OCI-LY7 (cell line): ENCODE data around the gene POU4F3. TPM values are rescaled to one million over a fixed set of nuclear protein-coding genes. Genes with fewer than 3 reads are reported as not detected.

ENCODE experiments used
- BruUV-seq: library from RNA; stranded (reverse); fragments of 400-500 nt; replicated peaks from 2 replicates; lab custom pipeline; 2021; lab: Mats Ljungman, UMichigan
- CTCF ChIA-PET: fragments of 300-600 bp; sonication (Branson Sonifier 250); formaldehyde crosslinking; loops from one replicate; lab custom pipeline; 2022; ENCODE audit warnings: antibody characterized with exemption; ENCODE audit not compliant: unreplicated experiment; lab: Charles Lee
- POLR2A ChIA-PET: fragments of 300-600 bp; sonication (Branson Sonifier 250); formaldehyde crosslinking; loops from one replicate; lab custom pipeline; 2022; ENCODE audit warnings: antibody characterized with exemption; lab: Charles Lee
- DNase-seq: peaks from one replicate; pipeline ENCODE4 v3.0.0-alpha.2; 2015; ENCODE audit warnings: low spot score
- H2AFZ ChIP-seq: fragments of 200-600 bp; sonication (generic), shearing (Covaris generic); 2 replicates; pipeline ENCODE4 v1.6.1; 2014; ENCODE audit warnings: mild to moderate bottlenecking, antibody characterized with exemption, low read length, moderate library complexity
- H3K27ac ChIP-seq: fragments of 200-600 bp; sonication (generic); 2 replicates; pipeline ENCODE4 v1.5.1; 2014; ENCODE audit warnings: mixed run types, low read depth, mild to moderate bottlenecking, moderate library complexity, low read length, inconsistent platforms; ENCODE audit not compliant: poor library complexity, severe bottlenecking
- H3K36me3 ChIP-seq: fragments of 200-600 bp; sonication (generic); 2 replicates; pipeline ENCODE4 v1.6.1; 2014; ENCODE audit warnings: mild to moderate bottlenecking, antibody characterized with exemption, low read length, moderate library complexity, mixed read lengths; ENCODE audit not compliant: insufficient read depth
- H3K4me1 ChIP-seq: fragments of 200-600 bp; sonication (generic); 2 replicates; pipeline ENCODE4 v1.5.1; 2014; ENCODE audit warnings: mild to moderate bottlenecking, low read length; ENCODE audit not compliant: insufficient read depth, poor library complexity, severe bottlenecking
- H3K4me2 ChIP-seq: fragments of 200-600 bp; sonication (generic); 2 replicates; pipeline ENCODE4 v1.6.1; 2014; ENCODE audit warnings: mild to moderate bottlenecking, low read length
- H3K4me3 ChIP-seq: fragments of 200-600 bp; sonication (generic); 2 replicates; pipeline ENCODE4 v1.5.1; 2014; ENCODE audit warnings: mild to moderate bottlenecking, low read depth, low read length; ENCODE audit not compliant: poor library complexity, severe bottlenecking
- H3K79me2 ChIP-seq: fragments of 200-600 bp; sonication (generic); 2 replicates; pipeline ENCODE4 v1.6.1; 2016; ENCODE audit warnings: low read depth, mild to moderate bottlenecking, low read length, moderate library complexity, mixed read lengths; ENCODE audit not compliant: insufficient read depth
- H3K9me2 ChIP-seq: fragments of 200-600 bp; sonication (generic); 2 replicates; pipeline ENCODE4 v1.6.1; 2016; ENCODE audit warnings: mild to moderate bottlenecking, low read length, mixed read lengths; ENCODE audit not compliant: insufficient read depth
- H3K9me3 ChIP-seq: fragments of 200-600 bp; sonication (generic); 2 replicates; pipeline ENCODE4 v1.6.1; 2014; ENCODE audit warnings: mild to moderate bottlenecking, mixed run types, low read length, mixed read lengths
- H4K20me1 ChIP-seq: fragments of 200-600 bp; sonication (generic); 2 replicates; pipeline ENCODE4 v1.6.1; 2014; ENCODE audit warnings: mild to moderate bottlenecking, antibody characterized with exemption, low read length, moderate library complexity, mixed read lengths; ENCODE audit not compliant: insufficient read depth
- CTCF ChIP-seq: fragments of 200-600 bp; sonication (generic); conservative IDR thresholded peaks from 2 replicates; pipeline ENCODE4 v1.5.1; 2014; ENCODE audit warnings: mild to moderate bottlenecking, antibody characterized with exemption, low read length, moderate library complexity, mixed read lengths
- EZH2phosphoT487 ChIP-seq: fragments of 200-600 bp; sonication (generic); IDR thresholded peaks from 2 replicates; pipeline ENCODE4 v1.6.1; 2018; ENCODE audit warnings: low read depth, borderline replicate concordance, mild to moderate bottlenecking, mixed run types, antibody characterized with exemption, low read length, moderate library complexity, mixed read lengths
- intact Hi-C: fragments of 100-400 bp; cut with micrococcal nuclease; formaldehyde crosslinking; loops from one replicate; pipeline ENCODE4 v1.10.0; 2022; ENCODE audit not compliant: unreplicated experiment
- total RNA-seq, 2 experiments: library from RNA; depleted of rRNA in 1 of 2; stranded (reverse); fragments of >200 nt in 1 of 2; shearing (Covaris generic) in 1 of 2; gene quantifications; 2 replicates each; pipeline ENCODE4 v1.2.3, GENCODE V29; 2014 to 2022

The POU4F3 gene
- total RNA-seq, 2 experiments from 2014 or later = not detected

DNA sequence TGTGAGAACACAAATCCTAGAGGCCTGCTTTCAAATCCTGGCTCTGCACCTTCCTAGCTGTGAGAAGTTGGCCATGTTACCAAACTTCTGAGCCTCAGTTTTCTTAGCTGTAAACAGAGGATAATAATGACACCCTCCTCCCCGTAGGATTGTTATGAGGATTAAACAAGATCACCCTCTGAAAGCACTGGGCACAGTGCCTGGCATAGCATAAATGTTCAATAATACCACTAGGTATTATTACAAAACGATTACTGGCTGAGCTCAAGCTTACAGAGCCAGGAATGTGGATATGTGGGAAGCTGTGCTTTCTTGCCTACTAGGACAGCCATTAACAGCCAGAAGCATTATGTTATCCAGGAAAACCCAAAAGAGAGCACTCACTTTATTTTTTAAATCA is 30.8 kb upstream of the POU4F3 start:
- H3K9me2 ChIP-seq = no peaks in the 10 kb centered on the region
- POLR2A ChIA-PET = interaction anchor here (0.6 kb wide), 1 partner anchor 12 kb away, joined by 3 read pairs; no protein-coding TSS in a partner anchor

GRCh38 chr5:146310540-146310939 is 28.1 kb upstream of the POU4F3 start:
- POLR2A ChIA-PET = interaction anchor here (0.7 kb wide), 1 partner anchor 521 kb away, joined by 4 read pairs; no protein-coding TSS in a partner anchor
- intact Hi-C loops = no loop called here
- H3K4me2 ChIP-seq = no peak overlapping the region
- H3K27ac ChIP-seq = no peak overlapping the region
- DNase-seq = no peak
- H3K9me2 ChIP-seq = no peaks in the 10 kb centered on the region
- no peak overlapping the region for H3K4me3 ChIP-seq
- no peak for TF ChIP-seq EZH2phosphoT487
- TF ChIP-seq CTCF = no peak
- no TSS peak for BruUV-seq
- H3K4me1 ChIP-seq = no peaks in the 10 kb centered on the region
- no peaks in the 10 kb centered on the region for H3K36me3 ChIP-seq
- CTCF ChIA-PET = no interaction called here
- no peaks in the 10 kb centered on the region for H3K79me2 ChIP-seq
- H2AFZ ChIP-seq = no peak overlapping the region
- H4K20me1 ChIP-seq = no peaks in the 10 kb centered on the region
- no peaks in the 10 kb centered on the region for H3K9me3 ChIP-seq

More for the DNA sequence above, 30.8 kb upstream of the POU4F3 start:
- Histone ChIP-seq H3K79me2 (no peaks in the 10 kb centered on the region), H3K4me2 (no peak overlapping the region), H3K36me3 (no peaks in the 10 kb centered on the region), H3K27ac (no peak overlapping the region), H2AFZ (no peak overlapping the region), H3K4me3 (no peak overlapping the region), H3K9me3 (no peaks in the 10 kb centered on the region), H4K20me1 (no peaks in the 10 kb centered on the region), H3K4me1 (peaks cover 3% of the 10 kb centered on the region)
- DNase-seq = no peak
- intact Hi-C loops = no loop called here
- TF ChIP-seq CTCF (no peak), EZH2phosphoT487 (no peak)
- no TSS peak for BruUV-seq
- CTCF ChIA-PET = no interaction called here

- BruUV-seq = no TSS peak
- POLR2A ChIA-PET = no interaction called here
- TF ChIP-seq CTCF = no peak
- TF ChIP-seq EZH2phosphoT487 = no peak
These were observed 27.4 kb upstream of the POU4F3 start for GRCh38 chr5:146311278-146311677.

More at GRCh38 chr5:146311278-146311677, 27.4 kb upstream of the POU4F3 start:
- no peak for DNase-seq
- no peaks in the 10 kb centered on the region for H3K79me2 ChIP-seq
- no peaks in the 10 kb centered on the region for H3K9me3 ChIP-seq
- no peak overlapping the region for H3K4me3 ChIP-seq
- no peaks in the 10 kb centered on the region for H3K36me3 ChIP-seq
- intact Hi-C loops = no loop called here
- H3K4me2 ChIP-seq = no peak overlapping the region
- no peak overlapping the region for H3K27ac ChIP-seq
- no peaks in the 10 kb centered on the region for H3K4me1 ChIP-seq
- no peak overlapping the region for H2AFZ ChIP-seq
- CTCF ChIA-PET = no interaction called here
- H3K9me2 ChIP-seq = no peaks in the 10 kb centered on the region
- H4K20me1 ChIP-seq = no peaks in the 10 kb centered on the region
